ENCODE results near the gene CCNE1.
"Not testable (repeated sequence)": the region's sequence is repeated elsewhere in the genome, so short reads cannot be mapped to it uniquely, and the experiment has no call there.

CCNE1 gene

GRCh38 chr19:29819986-29820385 is 8.2 kb downstream of the CCNE1 start:
- H3K27ac ChIP-seq = no peak overlapping the region
- TF ChIP-seq CTCF (IDR thresholded peaks at IDR 0.05; ENCODE audit: low read depth, low read length) = no peak
- peaks cover 70% of the 10 kb centered on the region for H3K36me3 ChIP-seq
- no peaks in the 10 kb centered on the region for H3K9me3 ChIP-seq (ENCODE audit: severe bottlenecking)
- H3K4me3 ChIP-seq (ENCODE audit: low read depth, low read length) = no peak overlapping the region
- no peak for DNase-seq
- H3K27me3 ChIP-seq (ENCODE audit: insufficient read depth, low read depth, severe bottlenecking) = no peaks in the 10 kb centered on the region

- TF ChIP-seq CTCF (IDR thresholded peaks at IDR 0.05; ENCODE audit: low read depth, low read length) = no peak
- no peak overlapping the region for H3K27ac ChIP-seq
- no peak overlapping the region for H3K4me3 ChIP-seq (ENCODE audit: low read depth, low read length)
- H3K9me3 ChIP-seq (ENCODE audit: severe bottlenecking) = no peaks in the 10 kb centered on the region
- no peaks in the 10 kb centered on the region for H3K27me3 ChIP-seq (ENCODE audit: insufficient read depth, low read depth, severe bottlenecking)
- DNase-seq = no peak
- H3K36me3 ChIP-seq = peaks cover 52% of the 10 kb centered on the region
Observed at GRCh38 chr19:29823581-29824330, 12.0 kb downstream of the CCNE1 start.

DNA sequence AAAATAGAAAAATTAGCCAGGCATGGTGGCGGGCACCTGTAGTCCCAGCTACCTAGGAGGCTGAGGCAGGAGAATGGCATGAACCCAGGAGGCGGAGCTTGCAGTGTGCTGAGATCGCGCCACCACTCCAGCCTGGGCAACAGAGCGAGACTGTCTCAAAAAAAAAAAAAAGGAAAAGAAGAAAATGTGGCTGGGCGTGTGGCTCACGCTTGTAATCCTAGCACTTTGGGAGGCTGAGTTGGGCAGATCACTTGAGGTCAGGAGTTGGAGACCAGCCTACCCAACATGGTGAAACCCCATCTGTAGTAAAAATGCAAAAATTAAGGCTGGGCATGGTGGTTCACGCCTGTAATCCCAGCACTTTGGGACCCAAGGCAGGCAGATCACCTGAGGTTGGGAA is 13.5 kb downstream of the CCNE1 start:
- not testable (repeated sequence) for H3K4me3 ChIP-seq (ENCODE audit: low read depth, low read length); H3K27ac ChIP-seq; H3K27me3 ChIP-seq (ENCODE audit: insufficient read depth, low read depth, severe bottlenecking); DNase-seq; H3K9me3 ChIP-seq (ENCODE audit: severe bottlenecking)
- H3K36me3 ChIP-seq = peaks cover 37% of the 10 kb centered on the region

DNA sequence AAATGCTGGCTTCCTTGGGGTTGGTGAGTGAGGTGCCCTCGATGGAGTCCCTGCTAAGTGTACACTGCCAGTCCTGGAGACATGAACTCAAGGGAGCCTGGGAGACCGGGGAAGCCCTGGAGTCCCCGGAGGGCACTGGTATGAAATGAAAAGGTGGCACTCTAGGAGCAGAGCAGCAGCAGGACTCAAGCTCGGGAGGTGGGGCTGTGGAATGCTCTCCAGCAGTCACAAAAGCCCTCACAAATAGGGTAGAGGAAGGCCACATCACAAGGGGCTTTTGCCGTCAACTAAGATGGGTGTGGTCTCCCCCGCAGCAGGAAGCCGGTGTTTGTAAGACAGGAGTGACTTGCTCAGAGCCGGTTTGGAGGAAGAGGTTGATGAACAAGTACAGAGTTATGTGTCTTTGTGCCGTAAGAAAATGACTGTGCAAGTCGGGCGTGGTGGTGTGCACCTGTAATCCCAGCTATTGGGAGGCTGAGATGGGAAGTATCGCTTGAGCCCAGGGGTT is 19.3 kb downstream of the CCNE1 start:
- no peak for DNase-seq
- Histone ChIP-seq H3K27me3 (ENCODE audit: insufficient read depth, low read depth, severe bottlenecking) (no peaks in the 10 kb centered on the region), H3K27ac (no peak overlapping the region), H3K4me3 (ENCODE audit: low read depth, low read length) (no peak overlapping the region), H3K36me3 (no peaks in the 10 kb centered on the region), H3K9me3 (ENCODE audit: severe bottlenecking) (no peaks in the 10 kb centered on the region)
- no peak for TF ChIP-seq CTCF (IDR thresholded peaks at IDR 0.05; ENCODE audit: low read depth, low read length)

DNA sequence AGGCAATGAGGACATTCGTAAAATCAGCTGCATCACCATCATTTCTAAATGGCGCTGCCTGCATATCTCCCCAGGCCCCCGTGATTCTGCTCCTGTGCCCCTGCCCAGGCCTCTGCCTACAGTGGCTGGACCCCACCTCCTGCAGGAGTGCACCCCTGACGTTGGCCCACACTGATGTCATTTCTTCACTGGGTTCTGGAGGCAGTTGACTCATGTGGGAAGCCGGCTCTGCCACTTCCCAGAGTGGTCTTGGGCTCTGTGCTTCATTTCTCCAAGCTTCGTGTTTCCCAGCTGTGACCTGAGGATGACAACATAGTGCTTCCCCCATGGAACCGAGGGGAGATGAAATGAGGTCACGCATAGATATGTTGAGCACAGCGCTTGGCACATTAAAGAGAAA is 19.9 kb downstream of the CCNE1 start:
- no peak overlapping the region for H3K27ac ChIP-seq
- H3K4me3 ChIP-seq (ENCODE audit: low read depth, low read length) = no peak overlapping the region
- no peaks in the 10 kb centered on the region for H3K9me3 ChIP-seq (ENCODE audit: severe bottlenecking)
- H3K27me3 ChIP-seq (ENCODE audit: insufficient read depth, low read depth, severe bottlenecking) = no peaks in the 10 kb centered on the region
- H3K36me3 ChIP-seq = no peaks in the 10 kb centered on the region
- no peak for TF ChIP-seq CTCF (IDR thresholded peaks at IDR 0.05; ENCODE audit: low read depth, low read length)
- DNase-seq = no peak

DNA sequence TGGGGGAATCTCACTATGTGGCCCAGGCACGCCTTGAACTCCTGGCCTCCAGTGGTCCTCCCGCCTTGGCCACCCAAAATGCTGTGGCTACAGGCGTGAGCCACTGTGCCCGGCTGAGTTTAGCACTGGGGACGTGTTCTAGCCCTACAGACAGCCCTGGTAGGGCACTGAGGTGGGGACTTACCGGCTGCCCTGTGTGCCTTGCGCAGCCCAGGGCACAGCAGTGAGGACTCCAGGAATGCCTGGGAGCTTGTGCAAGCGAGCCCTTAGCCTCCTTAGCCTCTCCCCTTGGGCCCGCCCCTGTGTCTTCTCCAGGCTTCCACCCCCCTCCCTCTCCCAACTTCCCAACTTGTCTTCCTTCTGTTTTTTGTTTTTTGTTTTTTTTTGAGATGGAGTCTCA is 21.0 kb downstream of the CCNE1 start:
- Histone ChIP-seq H3K27me3 (ENCODE audit: insufficient read depth, low read depth, severe bottlenecking) (no peaks in the 10 kb centered on the region), H3K4me3 (ENCODE audit: low read depth, low read length) (no peak overlapping the region), H3K9me3 (ENCODE audit: severe bottlenecking) (no peaks in the 10 kb centered on the region), H3K27ac (no peak overlapping the region), H3K36me3 (no peaks in the 10 kb centered on the region)
- no peak for TF ChIP-seq CTCF (IDR thresholded peaks at IDR 0.05; ENCODE audit: low read depth, low read length)
- DNase-seq = no peak

All from WERI-Rb-1 (cell line).